ENCODE results near the gene FAN1. TPM values are rescaled to one million over a fixed set of nuclear protein-coding genes. Genes with fewer than 3 reads are reported as not detected.

The FAN1 gene
- polyA plus RNA-seq, 4 donors: 3.2 to 18.2 (median 8.8) TPM

- no peaks in the 10 kb centered on the region for H3K4me1 ChIP-seq (ENCODE audit: control insufficient read depth in 3 of 3, insufficient read depth in 2 of 3, low read depth in 1 of 3, low read length in 2 of 3)
- H3K36me3 ChIP-seq (ENCODE audit: control insufficient read depth in 3 of 3, insufficient read depth in 2 of 3, low read depth in 1 of 3, low read length in 3 of 3): peaks cover 2 to 37% (median 5%) of the 10 kb centered on the region in 3 donors
- no peak for FAIRE-seq
- no peaks in the 10 kb centered on the region for H3K27me3 ChIP-seq (ENCODE audit: control insufficient read depth in 3 of 3, insufficient read depth in 3 of 3, low read length in 3 of 3)
- no peak overlapping the region for H3K4me3 ChIP-seq (ENCODE audit: low read depth in 1 of 3, low read length in 3 of 3)
- H3K9me3 ChIP-seq (ENCODE audit: control insufficient read depth in 2 of 2, insufficient read depth in 1 of 2, low read depth in 1 of 2, low read length in 1 of 2): no peaks in the 10 kb centered on the region
- no peak for DNase-seq
- H3K27ac ChIP-seq (ENCODE audit: low read depth in 1 of 3, low read length in 2 of 3): no peak overlapping the region
Observed at GRCh38 chr15:30933293-30933692, 29.6 kb downstream of the FAN1 start.

- Histone ChIP-seq H3K4me1 (ENCODE audit: control insufficient read depth in 3 of 3, insufficient read depth in 2 of 3, low read depth in 1 of 3, low read length in 2 of 3) (no peaks in the 10 kb centered on the region), H3K27me3 (ENCODE audit: control insufficient read depth in 3 of 3, insufficient read depth in 3 of 3, low read length in 3 of 3) (no peaks in the 10 kb centered on the region), H3K4me3 (ENCODE audit: low read depth in 1 of 3, low read length in 3 of 3) (no peak overlapping the region), H3K27ac (ENCODE audit: low read depth in 1 of 3, low read length in 2 of 3) (no peak overlapping the region), H3K36me3 (ENCODE audit: control insufficient read depth in 3 of 3, insufficient read depth in 2 of 3, low read depth in 1 of 3, low read length in 3 of 3) (peaks cover 16 to 46% (median 24%) of the 10 kb centered on the region in 3 donors), H3K9me3 (ENCODE audit: control insufficient read depth in 2 of 2, insufficient read depth in 1 of 2, low read depth in 1 of 2, low read length in 1 of 2) (no peaks in the 10 kb centered on the region)
- 93 to 98% (median 96%) methylated on average over 7 of the region's 7 CpGs for WGBS, 3 donors
- DNase-seq (no peak), FAIRE-seq (no peak)
Observed at GRCh38 chr15:30939161-30939560, 35.4 kb downstream of the FAN1 start.

- FAIRE-seq: no peak
- Histone ChIP-seq H3K4me1 (ENCODE audit: control insufficient read depth in 3 of 3, insufficient read depth in 2 of 3, low read depth in 1 of 3, low read length in 2 of 3) (no peaks in the 10 kb centered on the region), H3K36me3 (ENCODE audit: control insufficient read depth in 3 of 3, insufficient read depth in 2 of 3, low read depth in 1 of 3, low read length in 3 of 3) (peaks cover 16 to 47% (median 24%) of the 10 kb centered on the region in 3 donors), H3K4me3 (ENCODE audit: low read depth in 1 of 3, low read length in 3 of 3) (no peak overlapping the region), H3K9me3 (ENCODE audit: control insufficient read depth in 2 of 2, insufficient read depth in 1 of 2, low read depth in 1 of 2, low read length in 1 of 2) (no peaks in the 10 kb centered on the region), H3K27ac (ENCODE audit: low read depth in 1 of 3, low read length in 2 of 3) (no peak overlapping the region), H3K27me3 (ENCODE audit: control insufficient read depth in 3 of 3, insufficient read depth in 3 of 3, low read length in 3 of 3) (no peaks in the 10 kb centered on the region)
- 52 to 80% (median 55%) methylated on average over 4 of the region's 4 CpGs for WGBS, 3 donors
- DNase-seq: no peak
Observed at GRCh38 chr15:30940359-30940758, 36.6 kb downstream of the FAN1 start.

GRCh38 chr15:30941520-30941919 is 37.8 kb downstream of the FAN1 start:
- Histone ChIP-seq H3K27me3 (ENCODE audit: control insufficient read depth in 3 of 3, insufficient read depth in 3 of 3, low read length in 3 of 3) (no peaks in the 10 kb centered on the region), H3K36me3 (ENCODE audit: control insufficient read depth in 3 of 3, insufficient read depth in 2 of 3, low read depth in 1 of 3, low read length in 3 of 3) (peaks cover 16 to 54% (median 31%) of the 10 kb centered on the region in 3 donors), H3K27ac (ENCODE audit: low read depth in 1 of 3, low read length in 2 of 3) (no peak overlapping the region), H3K9me3 (ENCODE audit: control insufficient read depth in 2 of 2, insufficient read depth in 1 of 2, low read depth in 1 of 2, low read length in 1 of 2) (no peaks in the 10 kb centered on the region), H3K4me3 (ENCODE audit: low read depth in 1 of 3, low read length in 3 of 3) (no peak overlapping the region), H3K4me1 (ENCODE audit: control insufficient read depth in 3 of 3, insufficient read depth in 2 of 3, low read depth in 1 of 3, low read length in 2 of 3) (no peaks in the 10 kb centered on the region)
- FAIRE-seq (no peak), DNase-seq (no peak)
- 92 to 96% (median 94%) methylated on average over 15 of the region's 15 CpGs for WGBS, 3 donors

- Histone ChIP-seq H3K27me3 (ENCODE audit: control insufficient read depth in 3 of 3, insufficient read depth in 3 of 3, low read length in 3 of 3) (no peaks in the 10 kb centered on the region), H3K4me3 (ENCODE audit: low read depth in 1 of 3, low read length in 3 of 3) (no peak overlapping the region), H3K36me3 (ENCODE audit: control insufficient read depth in 3 of 3, insufficient read depth in 2 of 3, low read depth in 1 of 3, low read length in 3 of 3) (peaks cover 14 to 47% (median 40%) of the 10 kb centered on the region in 3 donors), H3K27ac (ENCODE audit: low read depth in 1 of 3, low read length in 2 of 3) (no peak overlapping the region), H3K9me3 (ENCODE audit: control insufficient read depth in 2 of 2, insufficient read depth in 1 of 2, low read depth in 1 of 2, low read length in 1 of 2) (no peaks in the 10 kb centered on the region), H3K4me1 (ENCODE audit: control insufficient read depth in 3 of 3, insufficient read depth in 2 of 3, low read depth in 1 of 3, low read length in 2 of 3) (no peaks in the 10 kb centered on the region)
- WGBS, 3 donors: 87 to 90% (median 89%) methylated on average over 8 of the region's 8 CpGs
- FAIRE-seq (no peak), DNase-seq (no peak)
Observed at GRCh38 chr15:30943654-30944335, 40.1 kb downstream of the FAN1 start.

GRCh38 chr15:30953183-30953582 is 49.5 kb downstream of the FAN1 start:
- Histone ChIP-seq H3K36me3 (ENCODE audit: control insufficient read depth in 3 of 3, insufficient read depth in 2 of 3, low read depth in 1 of 3, low read length in 3 of 3) (peaks cover 9 to 47% (median 35%) of the 10 kb centered on the region in 3 donors), H3K4me1 (ENCODE audit: control insufficient read depth in 3 of 3, insufficient read depth in 2 of 3, low read depth in 1 of 3, low read length in 2 of 3) (no peaks in the 10 kb centered on the region), H3K4me3 (ENCODE audit: low read depth in 1 of 3, low read length in 3 of 3) (no peak overlapping the region), H3K27me3 (ENCODE audit: control insufficient read depth in 3 of 3, insufficient read depth in 3 of 3, low read length in 3 of 3) (no peaks in the 10 kb centered on the region), H3K27ac (ENCODE audit: low read depth in 1 of 3, low read length in 2 of 3) (no peak overlapping the region), H3K9me3 (ENCODE audit: control insufficient read depth in 2 of 2, insufficient read depth in 1 of 2, low read depth in 1 of 2, low read length in 1 of 2) (no peaks in the 10 kb centered on the region)
- FAIRE-seq (no peak), DNase-seq (no peak)
- WGBS, 3 donors: 93 to 98% (median 96%) methylated on average over 7 of the region's 7 CpGs

GRCh38 chr15:30953731-30954378 is 50.1 kb downstream of the FAN1 start:
- no peaks in the 10 kb centered on the region for H3K27me3 ChIP-seq (ENCODE audit: control insufficient read depth in 3 of 3, insufficient read depth in 3 of 3, low read length in 3 of 3)
- no peaks in the 10 kb centered on the region for H3K4me1 ChIP-seq (ENCODE audit: control insufficient read depth in 3 of 3, insufficient read depth in 2 of 3, low read depth in 1 of 3, low read length in 2 of 3)
- peaks cover 9 to 50% (median 32%) of the 10 kb centered on the region in 3 donors for H3K36me3 ChIP-seq (ENCODE audit: control insufficient read depth in 3 of 3, insufficient read depth in 2 of 3, low read depth in 1 of 3, low read length in 3 of 3)
- H3K27ac ChIP-seq (ENCODE audit: low read depth in 1 of 3, low read length in 2 of 3): no peak overlapping the region
- no peak for DNase-seq
- H3K4me3 ChIP-seq (ENCODE audit: low read depth in 1 of 3, low read length in 3 of 3): no peak overlapping the region
- FAIRE-seq: no peak
- H3K9me3 ChIP-seq (ENCODE audit: control insufficient read depth in 2 of 2, insufficient read depth in 1 of 2, low read depth in 1 of 2, low read length in 1 of 2): no peaks in the 10 kb centered on the region
- 80 to 90% (median 82%) methylated on average over 7 of the region's 7 CpGs for WGBS, 3 donors

GRCh38 chr15:30954674-30955073 is 51.0 kb downstream of the FAN1 start:
- FAIRE-seq (no peak), DNase-seq (no peak)
- H3K9me3 ChIP-seq (ENCODE audit: control insufficient read depth in 2 of 2, insufficient read depth in 1 of 2, low read depth in 1 of 2, low read length in 1 of 2): no peaks in the 10 kb centered on the region
- no peaks in the 10 kb centered on the region for H3K4me1 ChIP-seq (ENCODE audit: control insufficient read depth in 3 of 3, insufficient read depth in 2 of 3, low read depth in 1 of 3, low read length in 2 of 3)
- H3K4me3 ChIP-seq (ENCODE audit: low read depth in 1 of 3, low read length in 3 of 3): no peak overlapping the region
- no peaks in the 10 kb centered on the region for H3K27me3 ChIP-seq (ENCODE audit: control insufficient read depth in 3 of 3, insufficient read depth in 3 of 3, low read length in 3 of 3)
- 93 to 98% (median 96%) methylated on average over 1 of the region's 1 CpG for WGBS, 3 donors
- H3K36me3 ChIP-seq (ENCODE audit: control insufficient read depth in 3 of 3, insufficient read depth in 2 of 3, low read depth in 1 of 3, low read length in 3 of 3): peaks cover 9 to 55% (median 33%) of the 10 kb centered on the region in 3 donors
- H3K27ac ChIP-seq (ENCODE audit: low read depth in 1 of 3, low read length in 2 of 3): no peak overlapping the region
